ENCODE measurements around the gene COG1. TPM values are rescaled to one million over a fixed set of nuclear protein-coding genes. Genes with fewer than 3 reads are reported as not detected.

Gene COG1
- total and polyA plus RNA-seq, 9 of the 15 experiments (the other 6 are each of a cell fraction or from before 2014, with no cell fraction given): 9.5 to 26.8 (median 12.9) TPM

GRCh38 chr17:73192206-73192893, 505 bp upstream of the COG1 start (continued):
- TF ChIP-seq ZNF609 (CRISPR knock-in tag; IDR thresholded peaks at IDR 0.05; ENCODE audit: borderline replicate concordance) (no peak), PTBP1 (IDR thresholded peaks at IDR 0.05; ENCODE audit: low read depth, low read length) (no peak), SMAD2 (IDR thresholded peaks at IDR 0.05; ENCODE audit: low read depth, low read length) (no peak), HSF4 (CRISPR knock-in tag; IDR thresholded peaks at IDR 0.05; ENCODE audit: borderline replicate concordance) (no peak), SMAD3 (CRISPR knock-in tag; conservative IDR thresholded peaks at IDR 0.05) (no peak), HLTF (IDR thresholded peaks at IDR 0.05) (no peak), LARP7 (IDR thresholded peaks at IDR 0.05) (no peak), SETDB1 (IDR thresholded peaks at IDR 0.05; ENCODE audit: low read length) (no peak), NUFIP1 (IDR thresholded peaks at IDR 0.05; ENCODE audit: partially characterized antibody) (no peak), ETS2 (tag; IDR thresholded peaks at IDR 0.05; ENCODE audit: borderline replicate concordance, poor library complexity, severe bottlenecking) (no peak), RB1 (IDR thresholded peaks at IDR 0.05; ENCODE audit: low read depth) (peak; percentile 86), RBM14 (IDR thresholded peaks at IDR 0.05; ENCODE audit: borderline replicate concordance, insufficient read depth, low read depth, low read length) (no peak), ADNP (tag; IDR thresholded peaks at IDR 0.05) (no peak), EHMT2 (IDR thresholded peaks at IDR 0.05) (no peak), ZNF79 (CRISPR knock-in tag; IDR thresholded peaks at IDR 0.05; ENCODE audit: low read depth) (no peak), TARDBP (IDR thresholded peaks at IDR 0.05) (0 out of 2 replicates have a peak, but pooled peaks have one; percentile 39), JUNB (CRISPR knock-in tag; conservative IDR thresholded peaks at IDR 0.05) (no peak), GABPB2 (CRISPR knock-in tag; conservative IDR thresholded peaks at IDR 0.05) (no peak), BHLHE40 (IDR thresholded peaks at IDR 0.05; ENCODE audit: low read length) (no peak), ZBTB11 (CRISPR knock-in tag; IDR thresholded peaks at IDR 0.05) (peak in 1 of 3 experiments; percentile 55; a peak in 1 of 6 replicates)

All from K562 (cell line).